HG02840 (cell line): ENCODE measurements around the gene CAPZA1.

Experiments used
- ATAC-seq: cut with Tn5 transposase; IDR thresholded peaks from one replicate; pipeline ENCODE4 v1.9.1; 2021; ENCODE audit warnings: mild to moderate bottlenecking, moderate library complexity, moderate number of reproducible peaks; ENCODE audit not compliant: unreplicated experiment, low FRiP score

The CAPZA1 gene

DNA sequence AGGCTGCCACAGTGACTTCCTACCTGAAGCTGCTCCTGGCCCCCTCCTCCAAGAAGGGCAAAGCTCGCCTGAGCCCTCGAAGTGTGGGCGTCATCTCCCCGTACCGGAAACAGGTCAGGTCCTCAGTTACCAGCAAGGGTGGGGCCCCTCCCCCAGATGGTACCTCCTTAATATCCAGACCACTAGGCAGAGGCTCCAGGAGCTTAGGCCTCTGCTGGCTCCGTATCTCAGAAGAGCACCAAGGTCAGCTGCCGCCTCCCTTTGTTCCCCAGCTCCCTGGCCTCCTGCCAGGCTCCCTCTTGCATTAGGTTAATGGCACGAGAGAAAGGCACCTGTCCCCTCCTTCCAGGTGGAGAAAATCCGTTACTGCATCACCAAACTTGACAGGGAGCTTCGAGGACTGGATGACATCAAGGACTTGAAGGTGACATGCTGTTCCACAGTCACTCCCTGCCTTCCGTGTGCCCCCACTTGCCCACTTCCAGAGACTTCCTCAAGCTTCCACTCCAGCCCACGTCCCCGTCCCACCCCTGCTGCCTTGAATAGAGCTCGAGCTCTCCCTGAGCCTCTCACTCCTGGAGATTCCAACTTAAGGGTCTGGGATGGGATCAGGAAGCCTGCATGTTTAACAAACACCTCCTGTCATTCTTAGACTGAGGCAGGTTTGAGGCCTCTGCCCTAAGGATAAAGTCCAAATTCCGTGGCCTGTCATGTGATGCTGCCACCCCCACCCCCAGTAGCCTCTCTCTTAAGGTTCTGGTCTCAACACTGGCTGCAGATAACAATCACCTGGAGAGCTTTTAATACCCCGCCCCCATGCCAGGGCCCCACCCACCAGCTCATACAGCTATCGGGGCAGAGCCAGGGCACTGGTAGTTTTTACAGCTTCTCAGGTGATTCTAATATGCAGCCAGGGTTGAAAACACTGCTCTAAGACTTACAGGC is 79.0 kb downstream of the CAPZA1 start:
- ATAC-seq: no peak

DNA sequence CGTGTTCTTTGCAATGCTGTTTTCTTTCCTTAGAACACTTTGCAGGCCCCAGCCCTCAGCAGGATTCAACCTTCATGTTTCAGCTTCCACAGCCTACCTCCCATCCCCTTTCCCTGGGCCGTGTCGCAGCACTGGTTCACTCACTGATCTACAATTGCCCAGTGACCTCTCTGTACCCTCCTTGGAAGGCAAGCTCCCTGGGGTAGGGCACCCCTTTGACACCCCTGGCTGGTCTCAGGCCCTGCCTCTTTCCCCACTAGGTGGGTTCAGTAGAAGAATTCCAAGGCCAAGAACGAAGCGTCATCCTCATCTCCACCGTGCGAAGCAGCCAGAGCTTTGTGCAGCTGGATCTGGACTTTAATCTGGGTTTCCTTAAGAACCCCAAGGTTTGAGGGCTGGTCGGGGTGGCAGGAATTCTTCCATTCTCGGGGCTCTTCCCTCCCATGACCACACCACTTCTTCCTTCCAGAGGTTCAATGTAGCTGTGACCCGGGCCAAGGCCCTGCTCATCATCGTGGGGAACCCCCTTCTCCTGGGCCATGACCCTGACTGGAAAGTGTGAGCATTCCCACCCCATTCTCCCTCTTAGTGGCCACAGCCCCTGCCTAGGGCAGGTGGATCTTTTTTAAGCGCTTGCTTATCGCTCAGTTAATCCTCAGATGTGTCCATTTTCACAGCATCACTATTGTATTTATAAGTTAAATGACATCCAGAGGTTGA is 80.0 kb downstream of the CAPZA1 start:
- no peak for ATAC-seq

- peak; percentile 36 for ATAC-seq
These were observed 80.9 kb downstream of the CAPZA1 start for GRCh38 chr1:112700290-112701226.

DNA sequence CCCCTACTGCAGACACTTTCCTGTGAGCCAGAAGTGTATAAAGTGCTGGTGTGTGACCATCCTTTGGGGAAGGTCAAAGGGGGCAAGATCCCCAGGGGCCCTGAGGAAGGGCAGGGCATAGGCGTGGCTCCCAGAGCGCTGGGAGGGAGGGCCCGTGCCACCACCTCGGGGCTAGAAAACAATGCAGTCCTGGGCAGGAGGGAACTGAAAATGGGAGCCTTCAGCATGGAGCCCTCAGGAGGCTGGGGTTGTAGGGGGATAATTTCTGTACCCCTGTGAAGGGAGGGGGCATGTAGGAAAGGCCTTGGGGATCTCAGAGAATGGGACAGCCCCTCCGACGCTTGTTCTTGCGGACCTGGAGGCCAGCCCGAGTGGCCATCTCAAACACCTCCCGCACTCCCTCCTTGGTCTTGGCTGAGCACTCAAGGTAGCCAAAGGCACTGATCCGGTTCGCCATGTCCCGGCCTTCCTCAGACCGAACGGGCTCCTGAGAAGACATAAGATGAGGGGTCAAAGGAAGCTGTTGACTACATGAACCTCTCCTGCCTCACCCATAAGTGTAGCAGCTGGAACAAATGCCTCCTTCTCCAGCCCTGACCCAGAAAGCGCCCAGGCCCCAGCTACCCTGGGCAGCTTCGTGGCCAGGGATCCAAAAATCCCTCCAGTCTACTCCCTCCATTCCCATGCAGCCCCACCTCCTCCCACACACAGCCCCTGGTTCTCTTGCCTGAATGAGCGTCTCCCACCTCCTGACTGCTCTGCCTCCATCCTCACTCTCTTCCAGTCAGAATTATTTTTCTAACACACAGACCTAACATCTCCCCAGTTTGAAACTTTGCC is 81.8 kb downstream of the CAPZA1 start:
- no peak for ATAC-seq

DNA sequence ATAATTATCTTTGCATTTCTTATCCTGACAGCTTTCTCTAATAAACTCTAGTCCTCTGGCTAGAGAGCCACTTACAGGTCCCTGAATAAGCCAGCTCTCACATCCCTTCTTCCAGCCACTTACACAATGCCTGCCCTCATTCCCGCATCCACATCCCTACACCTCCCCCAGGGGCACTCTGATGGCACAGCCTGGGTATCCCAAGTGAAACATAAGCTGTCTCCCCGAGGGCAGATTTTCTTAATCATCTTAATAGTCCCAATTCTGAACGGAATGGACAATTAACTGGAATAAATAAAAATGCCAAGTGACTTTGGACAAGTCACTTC is 82.4 kb downstream of the CAPZA1 start:
- ATAC-seq: no peak

DNA sequence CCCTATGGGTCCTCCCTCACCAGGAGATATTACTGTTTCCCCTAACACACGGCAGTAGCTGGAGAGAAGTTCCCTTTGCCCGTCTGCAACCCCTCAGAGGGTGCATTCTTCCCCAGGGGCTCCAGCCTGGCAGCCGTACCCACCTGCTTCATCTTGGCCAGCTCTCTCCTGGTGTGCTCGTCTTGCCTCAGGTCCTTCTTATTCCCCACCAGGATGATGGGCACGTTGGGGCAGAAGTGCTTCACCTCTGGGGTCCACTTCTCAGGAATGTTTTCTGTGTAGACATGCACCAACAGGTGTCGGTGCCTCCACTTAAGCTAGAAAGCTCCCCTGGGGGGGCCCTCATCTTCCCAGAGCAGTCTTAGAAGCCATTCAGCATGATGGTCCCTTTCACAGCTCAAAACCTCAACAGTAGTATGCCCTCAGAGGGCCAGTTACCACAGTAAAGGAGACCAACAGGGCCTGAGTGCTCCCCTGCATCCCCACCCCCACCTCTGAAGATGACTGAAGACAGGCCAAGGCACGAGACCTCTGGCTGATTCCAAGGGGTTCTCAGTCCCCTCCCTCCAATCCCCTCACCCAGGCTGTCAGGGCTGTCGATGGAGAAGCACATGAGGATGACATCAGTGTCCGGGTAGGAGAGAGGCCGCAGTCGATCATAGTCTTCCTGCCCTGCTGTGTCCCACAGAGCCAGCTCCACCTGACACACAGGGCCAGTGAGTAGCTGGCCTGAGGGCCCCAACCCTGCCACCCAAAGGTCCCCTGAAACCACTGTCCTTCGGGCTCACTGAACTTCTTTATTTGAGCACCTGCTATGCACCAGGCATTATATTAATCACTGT is 83.0 kb downstream of the CAPZA1 start:
- ATAC-seq: no peak

- ATAC-seq: no peak
These were observed 84.1 kb downstream of the CAPZA1 start for GRCh38 chr1:112703706-112704105.

GRCh38 chr1:112704391-112704933 is 84.8 kb downstream of the CAPZA1 start:
- ATAC-seq: no peak

- peak; percentile 47 for ATAC-seq
These were observed 85.4 kb downstream of the CAPZA1 start for GRCh38 chr1:112704934-112705627.

DNA sequence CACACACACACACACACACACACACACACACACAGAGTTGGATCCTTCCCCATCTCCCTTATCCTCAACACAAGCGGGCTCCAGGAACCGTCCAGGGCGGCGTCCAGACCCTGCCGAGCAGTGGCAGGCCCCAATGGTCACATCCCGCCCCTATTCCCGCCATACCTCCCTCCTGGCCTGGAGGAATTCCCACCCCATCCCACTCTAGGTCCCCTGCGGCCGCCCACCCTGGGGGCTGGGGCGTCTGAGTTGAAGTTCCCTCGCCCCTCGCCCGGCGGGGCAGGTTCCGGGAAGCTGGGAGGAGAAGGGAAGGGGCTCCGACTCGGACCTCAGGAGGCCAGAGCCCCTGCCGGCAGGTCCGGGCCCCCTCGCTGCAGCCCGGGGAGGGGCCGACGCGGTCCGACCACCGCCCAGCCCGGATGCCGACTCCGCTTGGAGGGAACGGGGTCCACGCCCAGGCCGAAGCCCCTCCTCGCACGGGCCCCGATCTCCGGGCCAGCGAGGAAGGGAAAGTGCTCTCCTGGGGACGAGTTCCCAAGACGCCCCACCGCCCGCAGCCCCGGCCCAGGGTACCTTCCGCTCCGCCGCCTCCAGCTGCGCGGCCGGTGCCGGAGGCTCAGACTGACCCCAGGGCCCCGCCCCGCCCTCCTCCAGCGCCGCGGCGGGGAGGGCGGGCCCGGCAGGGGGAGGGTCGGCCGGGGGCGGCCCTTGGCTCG is 87.0 kb downstream of the CAPZA1 start, which contains the start of gene RHOC:
RHOC (minus strand) TSS at position 623 of the 716 bp plus-strand sequence. CDS start 3,328 bp downstream, outside the sequence.
- ATAC-seq: peak; percentile 58

- ATAC-seq: peak; percentile 59
These were observed 87.8 kb downstream of the CAPZA1 start for GRCh38 chr1:112707221-112708001.

- ATAC-seq: no peak
These were observed 88.4 kb downstream of the CAPZA1 start for GRCh38 chr1:112708002-112708448.

GRCh38 chr1:112708489-112708888 is 88.9 kb downstream of the CAPZA1 start:
- ATAC-seq: no peak

DNA sequence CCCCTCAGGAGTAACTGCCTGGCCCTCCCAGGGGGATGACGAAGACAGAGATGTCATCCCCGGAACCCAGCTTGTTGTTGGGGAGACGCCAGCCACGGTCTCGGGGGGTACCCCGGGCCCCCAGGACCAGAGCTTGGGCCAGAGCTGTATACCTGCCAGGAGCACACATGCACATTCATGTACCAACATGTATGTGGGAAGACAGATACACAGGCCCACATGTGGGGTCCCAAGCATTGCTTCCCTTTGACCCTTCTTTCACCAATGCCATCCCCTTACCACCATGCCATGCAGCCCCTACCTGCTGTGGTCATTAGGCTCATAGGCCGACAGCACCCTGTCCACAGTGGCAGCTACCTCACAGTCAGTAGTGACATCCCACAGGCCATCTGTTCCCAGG is 90.5 kb downstream of the CAPZA1 start:
- no peak for ATAC-seq

DNA sequence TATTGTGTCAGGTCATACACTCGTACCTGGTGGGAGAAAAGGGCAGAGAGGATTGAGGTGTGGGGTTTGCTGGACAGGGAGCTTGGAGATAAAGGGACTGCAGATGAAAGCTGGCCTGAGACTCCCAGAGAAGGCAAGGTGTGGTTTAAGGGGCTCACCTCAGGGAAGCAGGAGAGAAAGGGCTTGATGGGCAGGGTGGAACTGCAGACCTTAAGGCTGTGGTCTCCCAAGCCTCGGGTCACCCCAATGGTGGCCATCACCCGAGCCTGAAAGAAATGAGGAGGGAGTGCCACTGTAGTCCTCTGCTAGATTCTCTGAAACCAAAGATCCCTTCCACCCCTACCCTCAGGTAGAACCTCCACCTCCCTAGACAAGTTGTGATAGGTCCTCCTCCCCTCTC is 91.0 kb downstream of the CAPZA1 start:
- ATAC-seq: no peak

DNA sequence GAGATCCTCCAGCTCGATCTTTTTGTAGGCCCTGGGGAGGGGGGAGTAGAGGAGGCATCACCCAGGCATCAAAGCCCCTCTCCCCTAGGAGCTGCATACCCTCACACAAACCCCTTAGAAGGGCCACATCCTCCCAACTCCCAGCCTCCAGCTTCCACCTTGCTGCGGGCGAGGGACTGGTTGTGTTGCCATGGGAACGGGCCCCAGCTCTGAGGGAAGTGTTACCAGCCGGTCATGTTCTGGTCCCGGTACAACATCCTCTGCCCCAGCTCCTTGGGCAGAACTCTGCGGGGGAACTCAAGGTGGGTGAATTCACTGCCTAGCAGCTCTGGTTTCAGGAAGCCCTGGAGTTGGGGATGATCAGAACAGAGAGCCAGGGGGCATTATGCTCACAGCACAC is 91.4 kb downstream of the CAPZA1 start:
- no peak for ATAC-seq
